GM12878 (cell line): ENCODE results near the gene NES.
"Not testable (repeated sequence)": the region's sequence is repeated elsewhere in the genome, so short reads cannot be mapped to it uniquely, and the experiment has no call there.

Experiments used
- BHLHE40 ChIP-seq, 2 experiments: fragments of 450-650 bp in 1 of 2; IDR thresholded peaks; 2 replicates each; pipeline ENCODE4 v1.6.1; 2011 to 2017; ENCODE audit warnings: low read depth in 2 of 2, borderline replicate concordance in 1 of 2, improper control_type of control experiment in 1 of 2, low read length in 1 of 2, mild to moderate bottlenecking in 1 of 2
- CEBPB ChIP-seq, 2 experiments: fragments of 150-350 bp in 1 of 2; IDR thresholded peaks; 2 replicates each; pipeline ENCODE4 v1.6.1; 2012 to 2014; ENCODE audit warnings: low read depth in 2 of 2, low read length in 2 of 2, borderline replicate concordance in 1 of 2, inconsistent platforms in 1 of 2
- CHD2 ChIP-seq: IDR thresholded peaks from 2 replicates; pipeline ENCODE4 v1.6.1; 2011; ENCODE audit warnings: low read depth, low read length, improper control_type of control experiment, borderline replicate concordance
- CTCF ChIP-seq, 3 experiments: IDR thresholded peaks in 2 of 3; conservative IDR thresholded peaks in 1 of 3; 2 replicates each; pipeline ENCODE4 v1.5.1; 2011; ENCODE audit warnings: low read depth in 3 of 3, low read length in 3 of 3, mild to moderate bottlenecking in 3 of 3, control low read depth in 2 of 3, moderate library complexity in 2 of 3, inconsistent platforms in 1 of 3, mixed read lengths in 1 of 3; ENCODE audit not compliant: control insufficient read depth in 2 of 3, insufficient read depth in 1 of 3; ENCODE audit errors: extremely low read depth in 1 of 3
- DPF2 ChIP-seq: fragments of 450-650 bp; IDR thresholded peaks from 2 replicates; pipeline ENCODE4 v1.6.1; 2017; ENCODE audit warnings: mild to moderate bottlenecking
- EP300 ChIP-seq, 2 experiments: fragments of 150-350 bp in 1 of 2; IDR thresholded peaks; 2 replicates each; pipeline ENCODE4 v1.6.1; 2011 to 2012; ENCODE audit warnings: low read depth in 2 of 2, low read length in 2 of 2, borderline replicate concordance in 1 of 2, improper control_type of control experiment in 1 of 2, inconsistent platforms in 1 of 2; ENCODE audit not compliant: control insufficient read depth in 1 of 2
- MEF2A ChIP-seq: IDR thresholded peaks from 2 replicates; pipeline ENCODE4 v1.6.1; 2011; ENCODE audit warnings: low read depth, mild to moderate bottlenecking, low read length, moderate library complexity; ENCODE audit not compliant: insufficient read depth
- STAT1 ChIP-seq: fragments of 450-650 bp; conservative IDR thresholded peaks from 2 replicates; pipeline ENCODE4 v1.6.1; 2014; ENCODE audit warnings: antibody characterized with exemption, mild to moderate bottlenecking
- TCF12 ChIP-seq: IDR thresholded peaks from 2 replicates; pipeline ENCODE4 v1.6.1; 2011; ENCODE audit warnings: low read depth, mild to moderate bottlenecking, low read length

- not testable (repeated sequence) for TF ChIP-seq CEBPB (IDR thresholded peaks at IDR 0.05; ENCODE audit: borderline replicate concordance in 1 of 2, low read depth in 2 of 2, low read length in 2 of 2); CHD2; EP300 (IDR thresholded peaks at IDR 0.05; ENCODE audit: borderline replicate concordance in 1 of 2, control insufficient read depth in 1 of 2, low read depth in 2 of 2, low read length in 2 of 2); DPF2; CTCF (IDR thresholded peaks at IDR 0.05 in 2 of 3, conservative IDR thresholded peaks at IDR 0.05 in 1 of 3; ENCODE audit: control insufficient read depth in 2 of 3, extremely low read depth in 1 of 3, insufficient read depth in 1 of 3, low read depth in 3 of 3, low read length in 3 of 3); BHLHE40 (IDR thresholded peaks at IDR 0.05; ENCODE audit: borderline replicate concordance in 1 of 2, low read depth in 2 of 2, low read length in 1 of 2); STAT1; TCF12; MEF2A
Observed at GRCh38 chr1:156631152-156631551, 46.1 kb downstream of the NES start.
